ENCODE data around the gene ACSL6.

DNA sequence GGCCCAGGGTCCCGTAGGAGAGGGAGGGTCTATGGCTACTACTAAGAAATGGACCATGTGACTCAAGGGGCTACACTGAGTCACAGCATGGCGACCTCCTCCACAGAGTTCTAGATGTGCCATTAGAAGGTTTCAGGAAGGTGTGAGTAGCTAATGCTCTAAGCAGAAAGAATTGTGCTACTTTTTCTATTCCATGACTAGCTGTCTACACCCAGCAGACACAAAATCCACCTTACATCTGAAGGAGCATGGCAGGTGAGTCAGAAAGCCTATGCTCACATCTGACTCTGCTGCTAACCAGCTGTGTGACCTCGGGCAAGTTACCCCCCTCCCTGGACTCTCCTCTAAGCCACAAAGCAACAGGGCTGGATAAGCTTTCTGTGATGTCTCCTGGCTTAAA is 51.6 kb downstream of the ACSL6 start:
- TF ChIP-seq, protein P1, sequence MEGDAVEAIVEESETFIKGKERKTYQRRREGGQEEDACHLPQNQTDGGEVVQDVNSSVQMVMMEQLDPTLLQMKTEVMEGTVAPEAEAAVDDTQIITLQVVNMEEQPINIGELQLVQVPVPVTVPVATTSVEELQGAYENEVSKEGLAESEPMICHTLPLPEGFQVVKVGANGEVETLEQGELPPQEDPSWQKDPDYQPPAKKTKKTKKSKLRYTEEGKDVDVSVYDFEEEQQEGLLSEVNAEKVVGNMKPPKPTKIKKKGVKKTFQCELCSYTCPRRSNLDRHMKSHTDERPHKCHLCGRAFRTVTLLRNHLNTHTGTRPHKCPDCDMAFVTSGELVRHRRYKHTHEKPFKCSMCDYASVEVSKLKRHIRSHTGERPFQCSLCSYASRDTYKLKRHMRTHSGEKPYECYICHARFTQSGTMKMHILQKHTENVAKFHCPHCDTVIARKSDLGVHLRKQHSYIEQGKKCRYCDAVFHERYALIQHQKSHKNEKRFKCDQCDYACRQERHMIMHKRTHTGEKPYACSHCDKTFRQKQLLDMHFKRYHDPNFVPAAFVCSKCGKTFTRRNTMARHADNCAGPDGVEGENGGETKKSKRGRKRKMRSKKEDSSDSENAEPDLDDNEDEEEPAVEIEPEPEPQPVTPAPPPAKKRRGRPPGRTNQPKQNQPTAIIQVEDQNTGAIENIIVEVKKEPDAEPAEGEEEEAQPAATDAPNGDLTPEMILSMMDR (IDR thresholded peaks at IDR 0.05), result no peak
- TF ChIP-seq ZFX (IDR thresholded peaks at IDR 0.05; ENCODE audit: borderline replicate concordance), result no peak
